Measurements from ENCODE around the gene ACVR1. TPM values are rescaled to one million over a fixed set of nuclear protein-coding genes. Genes with fewer than 3 reads are reported as not detected.
A peak's percentile ranks its signal among the peaks of the same experiment; 100 is the strongest.

Gene ACVR1
- total and polyA plus RNA-seq, 9 of the 15 experiments (the other 6 are each of a cell fraction or from before 2014, with no cell fraction given): 3.8 to 14.3 (median 6.9) TPM

DNA sequence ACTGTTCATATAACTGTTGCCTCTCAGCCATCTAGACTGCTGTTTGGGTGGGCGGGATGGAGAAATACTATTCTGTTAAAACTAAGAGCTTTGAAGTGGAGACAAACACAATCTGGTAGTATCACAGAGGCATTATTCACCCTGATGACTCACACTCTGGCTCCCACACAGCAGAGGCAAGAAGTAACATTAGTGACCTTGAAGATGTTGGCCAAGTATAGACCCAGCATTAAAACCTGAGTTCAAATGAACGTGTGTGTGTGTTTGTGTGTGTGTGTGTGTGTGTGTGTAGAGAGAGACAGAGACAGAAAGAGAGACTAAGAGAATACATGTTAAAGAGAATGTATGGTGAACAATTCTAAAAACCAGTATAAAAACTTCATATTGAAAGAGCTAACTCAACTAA lies 22.5 kb upstream of the ACVR1 start (continued):
- TF ChIP-seq, protein P1, sequence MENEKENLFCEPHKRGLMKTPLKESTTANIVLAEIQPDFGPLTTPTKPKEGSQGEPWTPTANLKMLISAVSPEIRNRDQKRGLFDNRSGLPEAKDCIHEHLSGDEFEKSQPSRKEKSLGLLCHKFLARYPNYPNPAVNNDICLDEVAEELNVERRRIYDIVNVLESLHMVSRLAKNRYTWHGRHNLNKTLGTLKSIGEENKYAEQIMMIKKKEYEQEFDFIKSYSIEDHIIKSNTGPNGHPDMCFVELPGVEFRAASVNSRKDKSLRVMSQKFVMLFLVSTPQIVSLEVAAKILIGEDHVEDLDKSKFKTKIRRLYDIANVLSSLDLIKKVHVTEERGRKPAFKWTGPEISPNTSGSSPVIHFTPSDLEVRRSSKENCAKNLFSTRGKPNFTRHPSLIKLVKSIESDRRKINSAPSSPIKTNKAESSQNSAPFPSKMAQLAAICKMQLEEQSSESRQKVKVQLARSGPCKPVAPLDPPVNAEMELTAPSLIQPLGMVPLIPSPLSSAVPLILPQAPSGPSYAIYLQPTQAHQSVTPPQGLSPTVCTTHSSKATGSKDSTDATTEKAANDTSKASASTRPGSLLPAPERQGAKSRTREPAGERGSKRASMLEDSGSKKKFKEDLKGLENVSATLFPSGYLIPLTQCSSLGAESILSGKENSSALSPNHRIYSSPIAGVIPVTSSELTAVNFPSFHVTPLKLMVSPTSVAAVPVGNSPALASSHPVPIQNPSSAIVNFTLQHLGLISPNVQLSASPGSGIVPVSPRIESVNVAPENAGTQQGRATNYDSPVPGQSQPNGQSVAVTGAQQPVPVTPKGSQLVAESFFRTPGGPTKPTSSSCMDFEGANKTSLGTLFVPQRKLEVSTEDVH (IDR thresholded peaks at IDR 0.05; ENCODE audit: low read depth, partially characterized antibody): peak; percentile 44
- TF ChIP-seq CREBBP (IDR thresholded peaks at IDR 0.05; ENCODE audit: low read depth, low read length) (no peak), CEBPB (tag; IDR thresholded peaks at IDR 0.05) (peak; percentile 33; the same call in 1 of the 2 replicates), BRD4 (IDR thresholded peaks at IDR 0.05) (no peak), LCOR (CRISPR knock-in tag; IDR thresholded peaks at IDR 0.05) (peak; percentile 23; the same call in 1 of the 2 replicates)
- TF ChIP-seq, protein P2, sequence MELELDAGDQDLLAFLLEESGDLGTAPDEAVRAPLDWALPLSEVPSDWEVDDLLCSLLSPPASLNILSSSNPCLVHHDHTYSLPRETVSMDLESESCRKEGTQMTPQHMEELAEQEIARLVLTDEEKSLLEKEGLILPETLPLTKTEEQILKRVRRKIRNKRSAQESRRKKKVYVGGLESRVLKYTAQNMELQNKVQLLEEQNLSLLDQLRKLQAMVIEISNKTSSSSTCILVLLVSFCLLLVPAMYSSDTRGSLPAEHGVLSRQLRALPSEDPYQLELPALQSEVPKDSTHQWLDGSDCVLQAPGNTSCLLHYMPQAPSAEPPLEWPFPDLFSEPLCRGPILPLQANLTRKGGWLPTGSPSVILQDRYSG (tag; conservative IDR thresholded peaks at IDR 0.05; ENCODE audit: low read depth): no peak
- TF ChIP-seq, protein P3, sequence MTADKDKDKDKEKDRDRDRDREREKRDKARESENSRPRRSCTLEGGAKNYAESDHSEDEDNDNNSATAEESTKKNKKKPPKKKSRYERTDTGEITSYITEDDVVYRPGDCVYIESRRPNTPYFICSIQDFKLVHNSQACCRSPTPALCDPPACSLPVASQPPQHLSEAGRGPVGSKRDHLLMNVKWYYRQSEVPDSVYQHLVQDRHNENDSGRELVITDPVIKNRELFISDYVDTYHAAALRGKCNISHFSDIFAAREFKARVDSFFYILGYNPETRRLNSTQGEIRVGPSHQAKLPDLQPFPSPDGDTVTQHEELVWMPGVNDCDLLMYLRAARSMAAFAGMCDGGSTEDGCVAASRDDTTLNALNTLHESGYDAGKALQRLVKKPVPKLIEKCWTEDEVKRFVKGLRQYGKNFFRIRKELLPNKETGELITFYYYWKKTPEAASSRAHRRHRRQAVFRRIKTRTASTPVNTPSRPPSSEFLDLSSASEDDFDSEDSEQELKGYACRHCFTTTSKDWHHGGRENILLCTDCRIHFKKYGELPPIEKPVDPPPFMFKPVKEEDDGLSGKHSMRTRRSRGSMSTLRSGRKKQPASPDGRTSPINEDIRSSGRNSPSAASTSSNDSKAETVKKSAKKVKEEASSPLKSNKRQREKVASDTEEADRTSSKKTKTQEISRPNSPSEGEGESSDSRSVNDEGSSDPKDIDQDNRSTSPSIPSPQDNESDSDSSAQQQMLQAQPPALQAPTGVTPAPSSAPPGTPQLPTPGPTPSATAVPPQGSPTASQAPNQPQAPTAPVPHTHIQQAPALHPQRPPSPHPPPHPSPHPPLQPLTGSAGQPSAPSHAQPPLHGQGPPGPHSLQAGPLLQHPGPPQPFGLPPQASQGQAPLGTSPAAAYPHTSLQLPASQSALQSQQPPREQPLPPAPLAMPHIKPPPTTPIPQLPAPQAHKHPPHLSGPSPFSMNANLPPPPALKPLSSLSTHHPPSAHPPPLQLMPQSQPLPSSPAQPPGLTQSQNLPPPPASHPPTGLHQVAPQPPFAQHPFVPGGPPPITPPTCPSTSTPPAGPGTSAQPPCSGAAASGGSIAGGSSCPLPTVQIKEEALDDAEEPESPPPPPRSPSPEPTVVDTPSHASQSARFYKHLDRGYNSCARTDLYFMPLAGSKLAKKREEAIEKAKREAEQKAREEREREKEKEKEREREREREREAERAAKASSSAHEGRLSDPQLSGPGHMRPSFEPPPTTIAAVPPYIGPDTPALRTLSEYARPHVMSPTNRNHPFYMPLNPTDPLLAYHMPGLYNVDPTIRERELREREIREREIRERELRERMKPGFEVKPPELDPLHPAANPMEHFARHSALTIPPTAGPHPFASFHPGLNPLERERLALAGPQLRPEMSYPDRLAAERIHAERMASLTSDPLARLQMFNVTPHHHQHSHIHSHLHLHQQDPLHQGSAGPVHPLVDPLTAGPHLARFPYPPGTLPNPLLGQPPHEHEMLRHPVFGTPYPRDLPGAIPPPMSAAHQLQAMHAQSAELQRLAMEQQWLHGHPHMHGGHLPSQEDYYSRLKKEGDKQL (CRISPR knock-in tag; IDR thresholded peaks at IDR 0.05; ENCODE audit: borderline replicate concordance): no peak
- TF ChIP-seq, protein P4, sequence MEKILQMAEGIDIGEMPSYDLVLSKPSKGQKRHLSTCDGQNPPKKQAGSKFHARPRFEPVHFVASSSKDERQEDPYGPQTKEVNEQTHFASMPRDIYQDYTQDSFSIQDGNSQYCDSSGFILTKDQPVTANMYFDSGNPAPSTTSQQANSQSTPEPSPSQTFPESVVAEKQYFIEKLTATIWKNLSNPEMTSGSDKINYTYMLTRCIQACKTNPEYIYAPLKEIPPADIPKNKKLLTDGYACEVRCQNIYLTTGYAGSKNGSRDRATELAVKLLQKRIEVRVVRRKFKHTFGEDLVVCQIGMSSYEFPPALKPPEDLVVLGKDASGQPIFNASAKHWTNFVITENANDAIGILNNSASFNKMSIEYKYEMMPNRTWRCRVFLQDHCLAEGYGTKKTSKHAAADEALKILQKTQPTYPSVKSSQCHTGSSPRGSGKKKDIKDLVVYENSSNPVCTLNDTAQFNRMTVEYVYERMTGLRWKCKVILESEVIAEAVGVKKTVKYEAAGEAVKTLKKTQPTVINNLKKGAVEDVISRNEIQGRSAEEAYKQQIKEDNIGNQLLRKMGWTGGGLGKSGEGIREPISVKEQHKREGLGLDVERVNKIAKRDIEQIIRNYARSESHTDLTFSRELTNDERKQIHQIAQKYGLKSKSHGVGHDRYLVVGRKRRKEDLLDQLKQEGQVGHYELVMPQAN (IDR thresholded peaks at IDR 0.05; ENCODE audit: borderline replicate concordance): no peak

Data from K562 (cell line).